HG02885 (cell line): ENCODE measurements around the gene SFT2D3.
A peak's percentile ranks its signal among the peaks of the same experiment; 100 is the strongest.

Experiments
- ATAC-seq: cut with Tn5 transposase; IDR thresholded peaks from one replicate; pipeline ENCODE4 v1.9.1; 2021; ENCODE audit warnings: mild to moderate bottlenecking; ENCODE audit not compliant: unreplicated experiment, poor library complexity

The SFT2D3 gene

GRCh38 chr2:127681288-127681804 is 20.0 kb upstream of the SFT2D3 start:
- ATAC-seq: no peak

GRCh38 chr2:127681976-127682857 is 19.1 kb upstream of the SFT2D3 start:
- ATAC-seq: no peak

DNA sequence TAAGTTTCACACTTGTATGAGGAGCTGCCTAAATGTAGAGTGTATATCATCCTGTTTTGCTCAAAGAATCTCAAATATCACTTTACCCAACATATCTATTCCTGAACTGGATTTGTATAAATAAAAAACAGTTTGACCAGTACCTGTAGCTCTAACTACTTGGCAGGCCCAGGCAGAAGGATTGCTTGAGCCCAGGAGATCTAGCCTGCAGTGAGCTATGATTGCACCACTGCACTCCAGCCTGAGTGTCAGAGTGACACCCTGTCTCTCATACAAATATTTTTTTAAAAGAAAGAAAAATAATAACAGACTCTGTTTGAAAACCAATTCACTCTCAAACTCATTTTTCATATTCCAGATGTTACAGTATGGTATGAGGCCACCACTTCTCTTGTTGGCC is 18.2 kb upstream of the SFT2D3 start:
- ATAC-seq: no peak

DNA sequence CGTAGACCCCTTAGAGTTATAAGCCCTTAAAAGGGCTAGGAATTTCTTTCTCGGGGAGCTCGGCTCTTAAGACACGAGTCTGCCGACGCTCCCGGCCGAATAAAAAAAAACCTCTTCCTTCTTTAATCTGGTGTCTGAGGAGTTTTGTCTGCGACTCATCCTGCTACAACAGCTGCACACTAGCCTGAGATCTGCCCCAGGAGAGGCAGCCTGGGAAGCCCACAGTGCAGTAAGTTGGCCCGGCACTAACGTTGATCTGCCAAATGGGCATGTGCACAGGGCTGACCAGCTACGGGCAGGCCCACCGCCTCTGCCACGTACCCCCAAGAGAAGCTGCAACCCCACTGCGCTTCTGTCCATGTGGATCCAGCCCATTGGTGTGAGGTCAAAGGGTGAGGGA is 17.5 kb upstream of the SFT2D3 start:
- ATAC-seq: no peak

- no peak for ATAC-seq
These were observed 15.8 kb upstream of the SFT2D3 start for GRCh38 chr2:127685410-127686080.

DNA sequence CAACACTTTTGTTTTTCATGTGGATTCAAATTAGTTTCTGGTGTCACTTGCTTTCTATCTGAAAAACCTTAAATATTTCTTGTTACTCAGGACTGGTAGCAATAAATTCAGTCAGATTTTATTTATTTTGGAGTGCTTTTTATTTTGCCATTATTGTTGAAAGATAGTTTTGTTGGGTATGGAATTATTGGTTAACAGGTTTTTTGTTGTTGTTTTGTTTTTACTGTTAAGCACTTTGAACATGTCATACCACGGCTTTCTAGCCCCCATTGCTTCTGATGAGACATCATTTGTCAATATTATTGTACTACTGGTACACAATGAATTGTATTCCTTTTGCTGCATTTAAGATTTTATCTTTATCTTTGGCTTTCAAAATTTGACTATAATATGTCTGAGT is 12.9 kb upstream of the SFT2D3 start:
- no peak for ATAC-seq

DNA sequence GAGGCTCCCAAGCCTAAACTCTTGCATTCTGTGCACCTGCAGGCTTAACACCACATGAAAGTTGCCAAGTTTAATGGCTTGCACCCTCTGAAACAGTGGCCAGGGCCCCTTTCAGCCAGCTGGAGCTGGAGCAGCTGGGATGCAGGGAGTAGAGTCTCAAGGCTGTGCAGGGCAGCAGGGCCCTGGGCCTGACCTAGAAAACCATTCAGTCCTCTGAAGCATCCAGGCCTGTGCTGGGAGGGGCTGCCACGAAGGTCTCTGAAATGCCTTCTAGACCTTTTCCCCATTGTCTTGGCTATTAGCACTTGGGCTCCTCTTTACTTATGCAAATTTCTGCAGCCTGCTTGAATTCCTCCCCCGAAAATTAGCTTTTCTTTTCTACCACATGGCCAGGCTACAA is 10.6 kb upstream of the SFT2D3 start:
- ATAC-seq: no peak

- no peak for ATAC-seq
These were observed 6.3 kb upstream of the SFT2D3 start for GRCh38 chr2:127694986-127695385.

- ATAC-seq: no peak
These were observed 5.5 kb upstream of the SFT2D3 start for GRCh38 chr2:127695491-127696472.

DNA sequence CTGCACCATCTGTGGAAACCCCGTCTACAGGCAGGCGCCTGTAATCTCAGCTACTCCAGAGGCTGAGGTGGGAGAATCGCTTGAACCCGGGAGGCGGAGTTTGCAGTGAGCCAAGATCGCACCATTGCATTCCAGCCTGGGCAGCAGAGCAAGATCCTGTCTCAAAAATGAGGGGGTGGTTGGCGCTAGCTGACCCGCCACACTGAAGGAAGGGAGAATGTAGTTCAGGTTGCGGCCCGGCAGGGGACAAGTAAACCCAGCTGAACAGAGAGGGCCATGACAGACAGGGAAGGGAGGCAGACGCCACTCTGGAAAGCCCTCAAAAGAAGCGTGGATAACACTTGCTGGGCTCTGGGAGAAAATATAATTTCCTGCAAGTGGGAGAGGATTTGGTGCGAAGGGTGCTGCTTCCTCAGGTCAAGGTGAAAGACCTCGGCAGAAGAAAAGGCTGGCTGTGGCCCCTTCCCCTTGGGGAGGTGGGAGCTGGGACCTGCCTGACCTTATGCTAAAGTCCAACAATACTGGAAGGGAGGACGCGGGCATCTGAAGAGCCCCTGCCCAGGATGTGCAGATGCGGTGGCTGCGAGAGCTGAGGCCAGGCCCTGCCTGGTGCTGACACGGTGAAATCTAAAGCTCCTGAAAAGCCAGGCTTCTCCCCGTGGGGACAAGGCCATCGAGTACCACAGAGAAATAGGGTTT is 3.7 kb upstream of the SFT2D3 start:
- no peak for ATAC-seq

GRCh38 chr2:127698553-127699355 is 2.5 kb upstream of the SFT2D3 start:
- ATAC-seq: no peak

DNA sequence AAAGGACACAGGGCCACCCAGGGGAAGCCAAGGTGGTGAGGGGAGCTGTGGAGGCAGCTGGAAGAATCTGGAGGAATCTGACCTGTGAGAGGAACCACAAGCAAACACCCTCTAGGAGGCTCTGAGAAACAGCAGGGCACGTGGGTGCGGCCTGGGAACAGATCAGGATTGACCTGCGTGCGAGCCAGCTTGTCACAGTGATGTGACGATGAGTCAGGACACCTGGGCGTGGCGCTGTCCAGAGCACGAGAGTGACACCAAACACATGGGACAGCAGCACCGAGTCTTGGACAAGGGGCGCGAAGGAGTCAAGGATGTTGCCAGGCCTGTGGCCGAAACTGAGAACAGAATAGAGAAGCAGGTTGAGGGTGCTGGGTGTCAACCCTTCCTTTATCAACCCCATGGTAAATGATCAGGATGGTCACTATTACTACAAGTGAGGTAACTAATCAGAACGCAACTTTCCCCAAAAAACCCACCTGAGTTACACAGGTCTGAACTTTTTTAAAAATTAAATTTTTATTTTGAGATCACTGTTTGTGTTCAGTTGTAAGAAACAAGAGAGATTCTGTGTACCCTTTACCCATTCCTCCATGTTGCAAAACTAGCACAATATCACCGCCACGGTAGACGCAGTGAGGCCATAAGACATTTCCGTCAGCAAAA is 637 bp upstream of the SFT2D3 start:
- ATAC-seq: peak; percentile 51

DNA sequence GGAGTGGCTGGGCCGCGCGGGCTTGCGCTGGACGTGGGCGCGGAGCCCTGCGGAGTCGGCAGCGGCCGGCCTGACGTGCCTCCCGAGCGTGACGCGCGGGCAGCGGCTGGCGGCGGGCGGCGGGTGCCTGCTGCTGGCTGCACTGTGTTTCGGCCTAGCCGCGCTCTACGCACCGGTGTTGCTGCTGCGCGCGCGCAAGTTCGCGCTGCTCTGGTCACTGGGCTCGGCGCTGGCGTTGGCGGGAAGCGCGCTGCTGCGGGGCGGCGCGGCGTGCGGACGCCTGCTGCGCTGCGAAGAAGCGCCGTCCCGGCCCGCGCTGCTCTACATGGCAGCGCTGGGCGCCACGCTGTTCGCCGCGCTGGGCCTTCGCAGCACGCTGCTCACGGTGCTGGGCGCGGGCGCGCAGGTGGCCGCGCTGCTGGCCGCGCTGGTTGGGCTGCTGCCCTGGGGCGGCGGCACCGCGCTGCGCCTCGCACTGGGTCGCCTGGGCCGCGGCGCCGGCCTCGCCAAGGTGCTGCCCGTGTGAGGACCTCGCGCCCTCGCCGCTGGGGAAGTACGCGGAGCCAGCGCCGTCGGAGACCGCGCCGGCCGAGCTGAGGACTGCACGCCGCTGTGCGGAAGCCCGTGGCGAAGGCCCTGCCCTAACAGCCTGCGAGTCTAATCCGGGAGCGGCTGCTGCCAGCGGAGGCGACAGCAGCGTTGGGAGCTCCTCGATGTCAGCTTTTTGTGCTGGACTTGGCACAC is 526 bp downstream of the SFT2D3 start:
- peak; percentile 55 for ATAC-seq

GRCh38 chr2:127702395-127703009 is 1.2 kb downstream of the SFT2D3 start:
- ATAC-seq: no peak

- ATAC-seq: no peak
These were observed 2.0 kb downstream of the SFT2D3 start for GRCh38 chr2:127703282-127703681.

- no peak for ATAC-seq
These were observed 3.5 kb downstream of the SFT2D3 start for GRCh38 chr2:127704641-127705390.
